Activated CD8-positive, alpha-beta memory T cell treated with anti-CD3 and anti-CD28 coated beads, Interleukin-2, amount 50 U/mL, for 1 hour (primary cell): ENCODE measurements around the gene PRKCE.

Experiments used
- DNase-seq: peaks from one replicate; pipeline ENCODE4 v3.0.0-alpha.2; 2020; ENCODE audit errors: extremely low read depth

Gene PRKCE

DNA sequence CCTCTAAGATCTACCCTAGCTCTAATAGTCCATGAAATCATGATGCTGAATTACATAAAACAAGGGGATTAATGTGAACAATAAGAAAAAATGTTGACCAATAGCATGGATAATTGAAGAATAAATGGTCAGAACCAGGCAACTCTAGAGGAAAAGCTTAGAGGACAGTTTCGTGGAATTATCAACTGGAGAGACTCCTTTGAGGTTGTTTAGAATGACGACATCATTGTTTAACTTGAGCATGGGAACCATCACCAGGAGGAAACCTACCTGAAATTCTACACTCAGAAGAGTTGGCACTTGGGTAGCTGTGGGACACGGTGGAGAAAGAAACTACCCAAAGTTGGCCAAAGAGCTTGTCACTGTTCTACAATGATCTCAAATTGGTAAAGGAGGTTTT is 466.5 kb downstream of the PRKCE start:
- no peak for DNase-seq

DNA sequence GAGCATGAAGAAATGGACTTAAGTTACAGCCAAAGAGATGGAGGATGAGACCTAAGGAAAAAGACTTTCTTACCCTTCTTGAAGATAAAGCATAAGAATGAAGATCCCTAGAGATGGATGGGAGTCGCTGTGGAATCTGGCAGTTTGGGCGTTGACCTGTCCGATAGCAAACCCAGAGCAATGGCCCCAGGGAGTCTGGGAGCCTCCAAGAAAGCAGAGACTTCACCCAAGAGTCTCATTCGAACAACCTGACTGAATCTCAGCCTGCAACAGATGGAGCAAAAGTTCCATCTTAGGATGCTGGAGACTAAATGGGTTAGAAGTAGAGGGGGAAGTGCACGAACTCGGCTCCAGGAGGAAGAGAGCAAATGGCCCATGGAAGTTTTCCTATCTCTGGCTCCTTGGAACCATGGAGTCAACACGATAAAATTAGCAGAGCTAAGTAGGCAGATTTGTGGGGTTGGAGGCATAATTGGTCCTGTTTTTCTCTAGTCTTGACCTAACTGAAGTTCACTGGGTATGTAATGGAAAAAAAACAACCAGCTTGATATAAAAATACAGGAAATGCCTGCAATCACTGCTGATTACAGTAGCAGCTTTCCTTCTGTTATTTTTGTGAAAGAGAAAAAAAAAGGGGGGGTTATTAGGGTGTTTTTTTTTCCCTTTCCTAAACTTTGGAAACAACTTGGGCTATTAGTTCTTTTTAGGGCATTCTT is 467.3 kb downstream of the PRKCE start:
- no peak for DNase-seq

DNA sequence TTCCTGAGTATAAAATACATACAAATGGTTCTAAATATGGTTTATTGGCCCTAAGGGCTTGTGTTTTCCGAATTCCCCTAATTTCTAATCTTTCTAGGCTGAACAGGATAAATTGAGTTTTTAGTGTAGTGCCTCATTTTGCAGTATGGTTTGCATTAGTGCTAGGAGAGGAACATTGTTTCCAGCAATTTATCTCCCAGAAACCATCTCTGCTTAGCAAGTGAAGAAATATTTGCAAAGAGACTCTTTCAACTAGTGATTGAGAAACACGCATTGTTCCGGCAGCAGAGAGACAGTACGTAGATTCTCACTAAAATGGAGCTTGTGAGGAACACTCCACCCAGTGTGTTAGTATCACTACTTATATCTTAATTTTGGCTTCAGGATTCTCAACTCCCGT is 468.0 kb downstream of the PRKCE start:
- DNase-seq, result no peak

DNA sequence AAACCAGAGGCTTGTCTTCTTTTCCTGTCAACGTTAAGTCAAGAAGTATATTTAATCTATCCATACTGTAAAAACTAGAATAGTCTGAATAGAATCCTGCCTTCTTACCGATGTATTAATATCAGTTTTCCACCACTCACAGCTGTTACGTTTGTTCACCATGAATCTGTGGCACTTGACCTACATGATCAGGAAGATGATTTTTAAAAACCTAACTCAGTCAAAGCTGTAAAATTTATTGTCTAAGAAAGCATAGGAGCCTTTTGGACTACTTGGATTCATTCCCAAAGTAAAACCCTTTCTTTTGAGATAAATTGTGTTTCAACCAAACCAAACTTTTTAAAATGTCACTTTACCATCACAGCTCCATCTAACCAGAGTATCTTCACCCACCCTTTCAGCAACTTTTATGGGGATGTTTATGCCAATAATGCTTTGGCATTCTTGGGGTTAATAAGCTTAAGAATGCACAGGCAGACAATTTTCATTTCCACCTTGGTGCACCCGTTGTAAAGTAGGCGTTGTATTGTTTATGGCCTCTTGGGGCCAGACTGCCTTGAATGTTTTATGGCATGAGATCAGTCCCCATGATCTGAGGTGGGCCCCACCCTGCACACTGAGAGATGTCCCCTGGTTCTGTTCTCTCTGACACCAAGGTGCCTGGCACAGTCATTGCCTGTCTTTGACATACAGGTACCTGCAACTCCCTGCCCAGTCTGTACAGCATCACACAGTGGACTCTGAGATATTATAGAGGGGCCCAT is 469.5 kb downstream of the PRKCE start:
- DNase-seq, result no peak

DNA sequence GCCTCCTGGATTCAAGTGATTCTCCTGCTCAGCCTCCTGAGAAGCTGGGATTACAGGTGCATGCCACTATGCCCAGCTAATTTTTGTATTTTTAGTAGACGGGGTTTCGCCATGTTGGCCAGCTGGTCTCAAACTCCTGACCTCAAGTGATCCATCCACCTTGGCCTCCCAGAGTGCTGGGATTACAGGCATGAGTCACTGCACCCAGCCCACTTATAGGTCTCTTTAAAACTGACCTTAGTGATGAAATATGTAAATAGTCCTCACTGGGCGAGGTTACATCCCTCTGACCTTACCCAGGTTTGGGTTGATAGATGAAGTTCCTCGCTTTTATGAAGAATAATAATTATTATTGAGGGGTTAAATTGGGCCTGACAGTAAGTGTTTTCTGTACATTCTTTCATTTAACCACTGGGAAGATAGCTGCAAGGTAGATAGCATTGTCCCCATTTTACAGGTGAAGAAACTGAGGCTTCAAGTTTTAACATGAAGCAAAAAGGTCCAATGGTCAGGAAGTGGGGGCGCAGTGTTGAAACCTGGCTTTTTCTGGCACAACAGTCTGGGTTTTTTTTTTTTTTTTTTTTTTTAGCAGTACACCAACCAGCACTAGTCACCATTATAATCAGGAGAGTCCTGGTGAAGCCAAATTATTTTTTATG is 471.0 kb downstream of the PRKCE start:
- no peak for DNase-seq

DNA sequence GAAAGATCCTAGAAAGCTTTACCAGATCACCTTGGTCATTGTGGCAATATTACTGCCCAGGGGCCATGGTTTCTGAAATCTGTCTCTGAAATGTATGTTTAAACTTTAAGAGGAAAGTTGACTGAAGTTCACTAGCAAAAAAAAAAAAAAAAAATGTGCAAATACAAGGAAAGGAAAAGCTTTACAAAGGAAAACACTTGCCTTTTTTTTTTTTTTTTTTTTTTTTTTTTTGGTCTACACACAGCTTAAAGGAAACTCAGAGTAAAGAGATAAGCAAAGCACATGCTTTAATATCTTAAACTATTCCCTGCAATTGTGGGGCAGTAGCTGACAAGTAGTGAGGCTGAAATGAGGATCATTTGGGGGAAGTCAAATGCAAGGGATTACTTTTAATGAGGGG is 471.5 kb downstream of the PRKCE start:
- no peak for DNase-seq

DNA sequence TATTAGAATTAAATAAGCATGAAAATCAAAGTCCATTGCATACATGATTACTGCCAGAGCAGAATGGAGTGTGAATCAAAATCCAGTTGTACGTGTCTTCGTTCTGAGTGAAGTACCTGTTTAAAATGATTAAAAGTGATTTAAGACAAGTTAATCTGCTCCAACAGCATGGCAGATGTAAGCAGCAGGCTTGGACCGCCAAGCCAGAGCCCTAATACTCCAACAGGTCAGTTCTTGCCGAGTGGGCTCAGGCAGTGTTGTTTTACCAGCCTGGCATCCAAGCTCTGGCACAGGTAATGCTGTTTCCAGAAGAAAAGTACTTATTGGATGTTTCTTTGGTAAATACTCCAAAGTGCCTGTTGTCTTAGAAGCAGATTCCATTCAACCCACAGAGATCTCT is 474.3 kb downstream of the PRKCE start:
- DNase-seq, result no peak

DNA sequence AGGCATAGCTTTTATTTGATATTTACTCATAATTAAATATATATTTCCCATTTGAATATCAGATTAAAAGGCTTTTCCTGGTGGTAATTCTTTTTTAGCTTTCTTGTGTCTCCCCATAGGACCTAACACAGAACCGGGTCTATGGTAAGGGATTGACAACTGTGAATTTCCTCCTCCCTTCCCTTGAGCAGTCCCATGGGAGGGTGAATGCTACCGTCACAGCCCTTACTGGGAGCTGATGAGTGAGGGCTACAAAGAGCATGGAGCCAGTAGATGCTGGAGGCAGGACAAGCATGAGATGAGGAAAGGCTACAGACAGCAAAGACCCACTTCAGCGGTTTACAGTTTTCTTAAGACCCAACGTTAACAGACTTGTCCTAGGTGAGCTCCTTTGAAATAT is 475.1 kb downstream of the PRKCE start:
- DNase-seq, result no peak

DNA sequence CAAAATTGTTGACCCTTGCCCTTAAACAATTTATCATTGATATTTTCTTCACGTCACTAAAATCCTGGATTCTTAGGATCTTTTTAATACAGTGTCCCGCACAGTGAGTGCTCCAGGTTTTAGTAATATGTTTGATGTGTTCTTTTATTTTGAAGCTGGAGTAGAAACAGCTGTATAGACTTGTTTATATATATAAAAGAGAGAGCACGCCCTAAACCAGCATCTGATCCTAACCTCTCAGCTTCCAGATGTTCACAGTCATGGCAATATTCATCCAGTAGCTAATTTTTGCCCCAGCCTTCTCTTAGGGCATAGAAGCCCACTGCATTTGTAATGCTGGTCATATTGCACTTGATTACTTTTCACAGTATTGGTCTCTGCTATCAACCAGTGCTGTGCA is 475.7 kb downstream of the PRKCE start:
- DNase-seq, result no peak

DNA sequence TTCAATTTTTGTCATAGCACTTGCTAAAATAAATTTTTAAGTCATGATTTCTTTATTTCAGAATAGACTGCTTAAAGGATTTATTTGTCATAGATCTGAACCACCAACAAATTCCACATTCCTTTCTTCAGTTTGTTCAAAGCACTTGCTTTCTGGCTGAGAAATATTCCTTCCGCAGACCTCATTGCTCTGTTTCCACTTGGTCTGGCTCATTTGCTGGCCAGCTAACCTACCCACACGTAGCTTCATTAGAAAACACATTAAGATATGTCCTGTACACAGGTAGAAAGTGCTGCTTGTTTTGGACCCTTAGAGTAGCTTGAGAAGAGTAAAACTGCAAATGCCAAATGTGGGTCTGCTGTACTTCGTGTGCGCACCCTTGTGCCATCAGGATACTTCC is 479.0 kb downstream of the PRKCE start:
- DNase-seq, result no peak

DNA sequence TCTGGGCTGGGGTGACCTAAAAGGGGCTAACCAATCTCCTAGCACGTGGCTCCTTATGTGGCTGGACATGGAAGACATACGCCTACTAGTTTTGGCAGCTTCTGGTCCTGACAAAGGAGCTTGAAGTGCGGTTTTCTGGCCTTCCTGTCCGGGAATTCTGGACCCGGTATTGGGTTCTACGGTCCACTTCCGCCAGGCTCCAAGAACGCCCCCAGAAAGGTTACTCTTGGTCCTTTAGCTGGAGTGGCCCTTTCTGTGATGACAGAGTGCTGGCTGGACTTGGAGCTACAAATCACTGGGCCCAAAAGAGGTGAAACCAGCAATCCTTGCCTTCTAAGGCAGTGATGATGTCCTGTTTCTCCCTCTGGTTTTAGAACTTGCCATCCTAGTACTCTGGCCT is 481.5 kb downstream of the PRKCE start:
- no peak for DNase-seq

DNA sequence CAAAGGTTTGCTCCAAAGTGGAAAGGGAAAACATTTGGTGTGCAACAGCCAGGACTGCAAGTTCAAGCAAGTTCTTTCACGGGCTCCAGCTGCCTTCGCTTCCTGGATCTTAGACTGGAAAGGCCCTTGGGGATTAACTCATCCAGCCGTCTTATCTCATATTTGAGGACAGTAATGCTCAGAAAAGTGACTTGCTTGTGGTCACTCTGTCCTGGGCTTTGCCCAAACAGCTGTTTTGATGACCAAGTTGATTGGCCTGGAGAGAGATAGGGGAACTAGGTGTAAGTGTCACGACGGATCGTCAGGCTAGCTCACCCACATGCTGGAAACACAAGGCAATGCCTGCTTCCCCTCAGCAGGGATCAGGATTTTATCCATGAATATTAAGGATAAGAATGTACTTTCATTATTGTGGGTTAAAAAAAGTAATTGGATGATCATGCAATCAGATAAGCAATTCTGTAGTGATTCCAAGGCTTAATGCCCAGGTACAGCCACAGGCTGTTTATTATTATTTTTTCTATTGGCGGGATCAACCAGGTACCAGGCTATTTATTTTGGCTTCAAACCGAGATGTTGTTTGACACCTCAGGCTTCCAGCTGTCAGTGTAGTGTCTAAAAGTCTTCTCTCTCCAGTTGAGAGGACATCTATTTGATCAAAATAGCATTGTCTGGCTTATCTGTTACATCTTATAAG is 483.2 kb downstream of the PRKCE start:
- no peak for DNase-seq

DNA sequence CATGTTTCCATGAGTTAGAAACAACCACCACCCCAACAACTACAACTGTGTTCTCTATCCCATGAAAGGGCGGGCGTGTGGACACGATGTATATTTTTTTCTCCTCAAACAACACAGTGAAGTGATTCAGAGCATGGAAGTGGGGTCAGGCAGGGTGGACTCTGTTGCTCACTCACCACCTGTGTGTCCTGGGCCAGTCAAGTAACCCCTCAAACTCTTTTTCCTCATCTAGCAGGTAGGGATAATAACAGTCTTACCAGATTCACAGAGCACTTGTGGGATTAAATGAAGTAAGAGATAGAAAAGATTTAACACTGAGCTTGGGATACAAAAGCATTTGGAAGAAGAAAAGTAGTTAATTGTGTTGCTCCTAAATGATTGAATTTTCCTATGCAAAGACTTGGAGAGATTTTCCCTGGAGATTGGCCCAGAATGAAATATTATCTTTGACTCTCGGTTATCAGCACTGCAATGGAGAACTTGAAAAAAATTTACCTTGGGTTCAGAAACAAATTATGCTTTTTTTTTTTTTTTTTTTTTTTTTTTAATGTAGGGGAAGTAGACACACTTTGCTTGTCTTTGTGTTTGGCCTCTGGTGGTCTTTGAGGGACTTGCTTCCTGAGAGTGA is 483.9 kb downstream of the PRKCE start:
- no peak for DNase-seq

DNA sequence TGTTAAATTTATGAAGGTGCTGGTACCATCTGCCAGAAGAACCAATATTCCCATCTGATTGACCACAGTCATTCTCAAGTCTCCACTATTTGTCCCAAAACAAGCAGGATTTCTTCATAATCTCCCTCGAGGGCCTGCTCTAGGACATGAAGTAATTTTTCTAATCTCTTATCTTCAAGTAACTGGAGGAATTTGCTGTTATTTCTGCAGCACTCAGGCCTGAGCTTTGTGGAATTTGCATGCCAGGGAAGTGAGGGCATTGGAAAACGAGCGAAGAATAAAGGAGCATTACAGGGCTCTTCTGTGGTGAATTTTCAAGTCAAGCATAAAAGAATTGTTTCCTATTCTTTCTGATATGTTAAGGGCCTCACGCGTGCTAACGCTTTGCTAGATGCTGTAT is 484.5 kb downstream of the PRKCE start:
- DNase-seq, result no peak

DNA sequence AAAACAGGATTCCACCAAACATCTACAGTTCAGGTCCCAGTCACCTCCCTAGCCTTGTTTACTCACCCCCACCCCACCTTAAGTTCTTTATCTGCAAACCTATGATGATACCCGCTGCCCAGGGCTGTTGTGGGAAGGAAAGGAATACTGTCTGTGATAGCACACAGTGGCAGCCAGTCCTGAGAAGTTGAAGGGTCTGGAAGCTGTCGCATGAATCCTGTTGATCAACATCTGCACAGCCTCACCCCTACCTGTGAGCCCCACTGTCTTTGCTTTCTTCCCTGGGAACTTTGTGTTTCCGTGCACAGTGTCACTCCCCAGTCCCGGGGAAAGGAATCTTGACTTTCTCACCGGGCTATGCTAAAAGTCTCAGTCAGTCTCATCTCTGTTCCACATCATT is 485.0 kb downstream of the PRKCE start:
- no peak for DNase-seq

DNA sequence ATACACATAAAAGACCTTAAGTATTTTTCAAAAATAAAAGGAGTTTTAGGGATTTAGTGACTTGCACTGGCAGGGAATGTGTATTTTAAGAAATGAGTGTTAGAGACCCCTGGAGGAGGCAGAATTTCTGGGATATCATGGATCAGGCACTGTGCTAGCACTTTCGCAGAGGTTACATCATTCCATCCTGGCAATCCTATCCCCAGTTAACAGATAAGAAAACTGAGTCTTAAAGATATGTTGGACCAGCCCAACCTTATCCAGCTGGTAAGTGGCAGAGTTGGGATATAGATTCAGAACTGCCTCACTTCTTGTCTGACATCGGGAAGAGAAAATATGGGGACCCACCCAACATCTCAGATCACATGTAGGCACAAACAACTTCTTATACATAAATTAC is 485.5 kb downstream of the PRKCE start:
- DNase-seq, result no peak

DNA sequence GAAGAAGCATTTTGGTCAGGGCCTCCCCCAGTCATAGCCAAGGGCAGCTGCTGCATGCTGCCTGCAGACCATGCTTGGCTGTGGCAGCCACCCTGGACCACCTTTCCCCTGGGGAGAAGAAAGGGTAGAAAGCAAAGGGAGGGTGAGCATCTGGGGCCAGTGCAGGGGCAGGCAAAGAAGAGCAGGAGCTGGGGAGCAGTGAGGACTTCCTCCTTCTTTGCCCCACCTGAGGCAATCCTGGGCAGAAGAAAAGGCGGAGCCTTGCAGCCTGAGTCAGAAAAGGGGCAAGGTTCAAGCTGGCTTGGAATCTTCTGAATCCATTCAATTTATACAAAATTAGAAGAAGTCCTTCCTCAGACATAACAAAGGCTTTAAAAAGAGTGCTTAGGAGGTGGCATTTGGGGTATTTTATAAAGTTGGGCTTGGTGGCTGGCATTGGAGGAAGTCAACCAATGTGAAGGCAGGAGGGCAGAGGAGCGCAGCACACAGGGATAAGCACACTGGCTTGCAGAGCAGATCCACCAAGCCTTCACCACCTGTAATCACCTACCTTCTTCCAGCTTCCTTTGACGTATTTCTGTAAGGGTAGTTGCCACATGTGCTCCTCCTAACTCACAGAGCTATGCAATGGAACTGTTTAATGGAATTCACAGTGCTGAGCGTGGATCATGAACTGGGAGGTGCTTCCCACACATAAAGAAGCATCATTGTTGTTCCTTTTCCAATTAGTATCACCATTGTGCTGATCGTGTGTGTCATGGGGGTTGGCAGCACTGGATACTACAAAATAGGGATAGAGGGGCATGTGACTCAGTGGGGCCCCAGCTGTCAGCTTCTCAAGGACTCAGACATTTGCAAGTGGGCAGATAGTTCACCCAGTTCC is 491.3 kb downstream of the PRKCE start:
- no peak for DNase-seq

DNA sequence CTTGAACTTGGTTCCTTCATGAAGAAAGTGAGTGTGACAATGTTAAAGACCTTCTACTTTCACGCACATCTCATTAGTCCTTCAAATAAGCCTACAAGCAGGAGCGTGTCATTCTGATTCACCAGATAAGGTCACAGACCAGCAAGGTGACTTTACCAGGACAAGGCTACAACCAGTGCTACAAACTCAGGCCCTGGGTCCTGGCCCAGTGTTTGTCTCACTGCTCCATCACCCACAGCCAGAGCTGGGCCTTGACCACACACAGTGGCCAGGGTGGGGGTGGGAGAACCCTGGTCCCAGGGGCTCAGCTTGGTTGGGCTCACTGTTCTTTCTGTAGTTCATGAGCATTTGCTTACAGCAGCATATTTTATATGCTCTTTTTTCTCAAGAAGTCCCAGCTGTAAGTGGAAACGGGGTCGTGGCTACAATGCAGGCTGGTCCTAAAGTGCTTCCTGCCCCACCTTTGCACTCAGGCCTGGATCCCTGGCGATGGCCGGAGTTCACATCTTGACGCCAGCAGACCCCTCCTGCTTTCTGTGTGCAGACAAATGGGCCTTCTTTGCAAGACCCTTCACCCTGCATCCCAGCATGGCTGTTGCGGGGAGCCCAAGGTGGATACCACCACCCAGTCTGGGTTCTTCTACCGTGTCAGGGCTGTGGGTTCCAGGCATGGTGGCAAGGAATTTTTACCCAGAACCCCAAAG is 492.1 kb downstream of the PRKCE start:
- no peak for DNase-seq

DNA sequence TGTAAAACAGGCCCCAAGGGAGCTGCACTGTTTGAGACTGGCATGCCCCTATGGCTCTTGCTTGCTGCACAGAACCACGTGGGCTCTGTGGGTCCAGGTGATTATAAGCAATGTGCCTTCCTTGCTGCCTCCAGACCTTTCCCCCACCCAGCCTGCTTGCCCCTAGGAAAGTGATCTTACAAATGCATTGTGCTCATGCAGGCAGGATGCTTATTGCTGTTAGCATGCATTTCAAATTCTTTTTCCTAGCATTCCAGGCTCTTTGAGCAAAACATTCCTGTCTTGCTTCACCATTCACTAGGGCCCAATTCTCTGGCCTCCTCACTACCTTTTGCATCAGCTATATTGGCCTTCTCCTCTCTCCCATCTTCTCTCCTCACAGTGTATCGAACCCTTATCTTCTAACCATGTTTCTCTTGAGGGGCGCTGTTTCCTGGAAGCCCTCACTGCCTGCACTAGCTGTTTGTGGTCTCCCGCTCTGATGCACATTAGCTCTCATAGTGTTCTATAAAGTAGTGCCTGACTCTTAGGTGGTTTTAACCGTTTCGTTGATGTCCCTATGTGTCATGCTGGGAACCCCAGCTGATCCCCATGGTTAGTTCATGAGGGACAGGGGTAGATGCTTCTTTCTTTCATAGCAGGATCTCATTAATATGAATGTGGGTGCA is 492.8 kb downstream of the PRKCE start:
- DNase-seq, result no peak

DNA sequence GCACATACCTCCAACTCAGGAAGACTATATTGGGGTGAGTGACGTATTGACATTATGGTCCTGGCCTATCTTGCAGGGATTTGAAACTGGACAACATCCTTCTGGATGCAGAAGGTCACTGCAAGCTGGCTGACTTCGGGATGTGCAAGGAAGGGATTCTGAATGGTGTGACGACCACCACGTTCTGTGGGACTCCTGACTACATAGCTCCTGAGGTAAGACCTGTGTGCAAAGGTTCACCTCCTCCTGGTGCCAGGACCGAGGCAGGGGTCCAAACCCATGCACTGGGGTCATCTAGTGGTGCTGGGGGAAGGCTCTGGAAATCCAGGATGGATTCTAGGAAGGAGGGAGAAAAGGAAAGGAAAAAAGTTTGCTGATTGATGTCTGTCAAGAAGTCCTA is 493.5 kb downstream of the PRKCE start:
- DNase-seq, result no peak
